Femur (tissue), 1 donor: ENCODE results near the gene SPATA31A5.
"Not testable (repeated sequence)": the region's sequence is repeated elsewhere in the genome, so short reads cannot be mapped to it uniquely, and the experiment has no call there.

Source experiments
- DNase-seq: peaks from one replicate; pipeline ENCODE4 v3.0.0-alpha.2; 2017

The SPATA31A5 gene

DNA sequence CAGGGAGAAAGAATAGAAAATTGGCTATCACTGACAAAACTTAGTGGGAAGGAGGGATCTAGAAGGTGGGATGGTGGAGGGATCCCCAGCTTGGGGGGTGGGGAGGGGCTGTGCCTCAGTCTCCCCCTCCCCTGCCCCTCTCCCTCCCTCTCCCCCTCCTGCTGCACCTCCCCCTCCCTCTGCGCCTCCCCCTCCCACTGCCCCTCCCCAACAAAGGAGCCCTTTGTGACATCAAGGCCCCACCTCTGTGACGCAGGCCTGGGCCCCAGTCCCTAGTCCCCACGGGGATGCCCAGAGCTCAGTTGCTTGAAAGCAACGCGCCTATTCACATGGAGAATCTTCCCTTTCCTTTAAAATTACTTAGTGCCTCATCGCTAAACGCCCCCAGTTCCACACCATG is at the start of gene SPATA31A5:
Gene SPATA31A5 (plus strand): TSS at position 301 of the 400 bp plus-strand sequence. CDS start 29 bp downstream, at position 330.
- not testable (repeated sequence) for DNase-seq

DNA sequence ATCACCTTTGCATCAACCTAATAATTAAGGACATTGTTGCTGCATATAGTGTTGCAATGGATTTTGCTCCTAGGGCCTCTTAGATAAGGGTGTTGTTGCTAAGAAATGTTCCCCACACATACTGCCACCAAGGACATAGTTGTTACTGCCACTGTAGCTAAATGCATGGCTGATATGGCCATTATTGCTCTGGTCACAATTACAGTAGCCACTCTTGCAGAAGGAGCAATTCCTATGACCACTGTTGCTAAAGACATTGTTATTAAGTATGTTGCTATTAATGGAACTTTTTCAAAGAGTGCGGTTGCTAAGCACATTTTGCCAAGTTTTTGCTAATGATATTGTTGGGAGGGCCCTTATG is 48.8 kb downstream of the SPATA31A5 start:
- DNase-seq, result not testable (repeated sequence)

DNA sequence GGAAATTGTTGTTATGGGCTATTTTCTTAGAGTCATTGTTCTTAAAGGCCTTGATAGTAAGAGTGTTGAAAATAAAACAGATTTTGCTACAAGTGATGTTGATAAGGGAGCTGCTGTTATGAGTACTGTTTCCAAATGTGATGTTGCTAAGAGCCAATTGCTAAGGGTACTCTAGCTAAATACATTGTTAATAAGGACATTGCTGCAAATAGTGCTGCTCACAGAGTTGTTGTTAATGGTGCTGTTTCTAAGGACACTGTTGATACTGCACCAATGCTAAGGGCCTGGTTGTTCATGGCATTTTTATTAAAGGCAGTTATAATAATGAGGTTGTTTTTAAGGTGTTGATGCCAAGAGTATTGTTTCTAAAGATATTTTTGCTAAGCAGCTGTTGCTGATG is 52.2 kb downstream of the SPATA31A5 start:
- not testable (repeated sequence) for DNase-seq
